HCT116 (cell line): ENCODE measurements around the gene STAB1. TPM values are rescaled to one million over a fixed set of nuclear protein-coding genes. Genes with fewer than 3 reads are reported as not detected.

Experiments
- ATAC-seq: fragments of 200-7000 bp; cut with Tn5 transposase; 2 replicates; pipeline ENCODE4 v1.9.1; 2020; ENCODE audit warnings: mild to moderate bottlenecking, moderate library complexity
- BruUV-seq: library from RNA; stranded (reverse); fragments of 400-500 nt; replicated peaks from 2 replicates; lab custom pipeline; 2021; lab: Mats Ljungman, UMichigan
- CTCF ChIA-PET: fragments of 300-600 bp; sonication (Branson Sonifier 250); formaldehyde crosslinking; loops from one replicate; lab custom pipeline; 2021; ENCODE audit warnings: antibody characterized with exemption; lab: Charles Lee
- POLR2A ChIA-PET: fragments of 300-600, 350-600 bp; sonication (Branson Sonifier 250); formaldehyde crosslinking; loops from one replicate; lab custom pipeline; 2021; ENCODE audit warnings: antibody characterized with exemption; lab: Charles Lee
- RAD21 ChIA-PET, 2 experiments: fragments of 300-600 bp; sonication (Branson Sonifier 250); formaldehyde crosslinking; loops; one replicate each; lab custom pipeline; 2023; ENCODE audit warnings: low total read pairs in 2 of 2; ENCODE audit not compliant: uncharacterized antibody in 2 of 2, unreplicated experiment in 2 of 2, low non-redundant PET in 1 of 2; lab: Charles Lee
- DNase-seq: peaks from one replicate; pipeline ENCODE4 v3.0.0-alpha.2; 2010; ENCODE audit warnings: low read depth, low spot score
- H2AFZ ChIP-seq: fragments of 200-600 bp; shearing (Covaris generic), sonication (generic); 2 replicates; pipeline ENCODE4 v1.6.1; 2017; ENCODE audit warnings: low read depth, mixed run types, mixed read lengths, antibody characterized with exemption, low read length; ENCODE audit not compliant: poor library complexity, severe bottlenecking
- H3K27ac ChIP-seq: 2 replicates; pipeline ENCODE4 v1.5.1; 2012; ENCODE audit warnings: low read depth, low read length
- H3K27me3 ChIP-seq: fragments of 200-600 bp; sonication (generic); 2 replicates; pipeline ENCODE4 v1.6.1; 2016; ENCODE audit warnings: mixed run types, low read length, mixed read lengths; ENCODE audit not compliant: insufficient read depth
- H3K36me3 ChIP-seq, 2 experiments: fragments of 200-500 bp in 1 of 2; fragments of 200-600 bp in 1 of 2; sonication (Bioruptor generic) in 1 of 2; sonication (generic) in 1 of 2; 2 replicates each; pipeline versions ENCODE4 v1.5.1 to v1.6.1; 2014 to 2016; ENCODE audit warnings: low read length in 2 of 2, inconsistent platforms in 1 of 2, mixed read lengths in 1 of 2, mixed run types in 1 of 2; ENCODE audit not compliant: insufficient read depth in 2 of 2, control insufficient read depth in 1 of 2
- H3K4me1 ChIP-seq, 2 experiments: fragments of 200-600 bp in 1 of 2; sonication (generic) in 1 of 2; 2 replicates each; pipeline versions ENCODE4 v1.5.1 to v1.6.1; 2012 to 2017; ENCODE audit warnings: low read length in 2 of 2, inconsistent platforms in 1 of 2, mild to moderate bottlenecking in 1 of 2, mixed read lengths in 1 of 2, mixed run types in 1 of 2, moderate library complexity in 1 of 2; ENCODE audit not compliant: insufficient read depth in 2 of 2, control insufficient read depth in 1 of 2
- H3K4me2 ChIP-seq: fragments of 200-600 bp; sonication (generic); 2 replicates; pipeline ENCODE4 v1.6.1; 2017; ENCODE audit warnings: mixed run types, low read length, mixed read lengths
- H3K4me3 ChIP-seq, 2 experiments: fragments of 200-600 bp in 1 of 2; sonication (generic) in 1 of 2; replicated peaks in 1 of 2; 2 replicates each; pipeline ENCODE4 v1.5.1; 2011 to 2016; ENCODE audit warnings: low read length in 2 of 2, control low read depth in 1 of 2, low read depth in 1 of 2, mild to moderate bottlenecking in 1 of 2, mixed read lengths in 1 of 2, mixed run types in 1 of 2
- H3K79me2 ChIP-seq: fragments of 200-600 bp; sonication (generic); 2 replicates; pipeline ENCODE4 v1.6.1; 2017; ENCODE audit warnings: mild to moderate bottlenecking, mixed run types, low read length, moderate library complexity, mixed read lengths; ENCODE audit not compliant: insufficient read depth
- H3K9ac ChIP-seq: fragments of 200-600 bp; sonication (generic); 2 replicates; pipeline ENCODE4 v1.6.1; 2016; ENCODE audit warnings: low read length, mixed read lengths
- H3K9me2 ChIP-seq: fragments of 200-600 bp; sonication (generic), shearing (Covaris generic); 2 replicates; pipeline ENCODE4 v1.6.1; 2017; ENCODE audit warnings: mixed run types, mild to moderate bottlenecking, moderate library complexity; ENCODE audit not compliant: insufficient read depth
- H3K9me3 ChIP-seq, 2 experiments: fragments of 200-500 bp in 1 of 2; fragments of 200-600 bp in 1 of 2; sonication (Bioruptor generic) in 1 of 2; sonication (generic) in 1 of 2; 2 replicates each; pipeline ENCODE4 v1.6.1; 2014 to 2017; ENCODE audit warnings: low read length in 2 of 2, mixed read lengths in 2 of 2, inconsistent platforms in 1 of 2, low read depth in 1 of 2, mild to moderate bottlenecking in 1 of 2, mixed run types in 1 of 2, moderate library complexity in 1 of 2; ENCODE audit not compliant: control insufficient read depth in 1 of 2, insufficient read depth in 1 of 2
- H4K20me1 ChIP-seq: fragments of 200-600 bp; sonication (generic), shearing (Covaris generic); 2 replicates; pipeline ENCODE4 v1.6.1; 2017; ENCODE audit warnings: mixed run types, mild to moderate bottlenecking, moderate library complexity; ENCODE audit not compliant: insufficient read depth
- CBX3 ChIP-seq: IDR thresholded peaks from 2 replicates; pipeline ENCODE4 v1.6.1; 2012; ENCODE audit warnings: low read depth
- CEBPB ChIP-seq: IDR thresholded peaks from 2 replicates; pipeline ENCODE4 v1.6.1; 2012; ENCODE audit warnings: low read depth
- CTCF ChIP-seq, 3 experiments: fragments of 200-600 bp in 1 of 3; sonication (generic) in 1 of 3; IDR thresholded peaks in 2 of 3; conservative IDR thresholded peaks in 1 of 3; 2 replicates each; pipeline ENCODE4 v1.5.1; 2012 to 2017; ENCODE audit warnings: low read depth in 2 of 3, low read length in 2 of 3, antibody characterized with exemption in 1 of 3, borderline replicate concordance in 1 of 3, control low read depth in 1 of 3, mild to moderate bottlenecking in 1 of 3, mixed read lengths in 1 of 3, mixed run types in 1 of 3, moderate library complexity in 1 of 3; ENCODE audit not compliant: insufficient read depth in 1 of 3
- EGR1 ChIP-seq: IDR thresholded peaks from 2 replicates; pipeline ENCODE4 v1.6.1; 2012; ENCODE audit warnings: low read depth
- ELF1 ChIP-seq: IDR thresholded peaks from 2 replicates; pipeline ENCODE4 v1.6.1; 2012; ENCODE audit warnings: low read depth, borderline replicate concordance
- EZH2 ChIP-seq: fragments of 200-600 bp; sonication (generic); IDR thresholded peaks from 2 replicates; pipeline ENCODE4 v1.6.1; 2017; ENCODE audit warnings: antibody characterized with exemption, mixed run types
- EZH2phosphoT487 ChIP-seq: fragments of 200-600 bp; IDR thresholded peaks from 2 replicates; pipeline ENCODE4 v1.6.1; 2018; ENCODE audit warnings: antibody characterized with exemption, borderline replicate concordance
- FOSL1 ChIP-seq: IDR thresholded peaks from 2 replicates; pipeline ENCODE4 v1.6.1; 2012; ENCODE audit warnings: low read depth
- JUND ChIP-seq: IDR thresholded peaks from 2 replicates; pipeline ENCODE4 v1.6.1; 2012
- MAX ChIP-seq: IDR thresholded peaks from 2 replicates; pipeline ENCODE4 v1.6.1; 2012
- POLR2A ChIP-seq: IDR thresholded peaks from 2 replicates; pipeline ENCODE4 v1.7.0; 2011; ENCODE audit warnings: borderline replicate concordance; ENCODE audit not compliant: insufficient read depth, insufficient read length; ENCODE audit errors: extremely low read depth
- POLR2AphosphoS5 ChIP-seq: IDR thresholded peaks from 2 replicates; pipeline ENCODE4 v1.6.1; 2011; ENCODE audit warnings: mild to moderate bottlenecking, low read depth, low read length, moderate library complexity
- RAD21 ChIP-seq: IDR thresholded peaks from 2 replicates; pipeline ENCODE4 v1.6.1; 2012; ENCODE audit warnings: low read depth, mild to moderate bottlenecking
- REST ChIP-seq: IDR thresholded peaks from 2 replicates; pipeline ENCODE4 v1.6.1; 2012; ENCODE audit warnings: low read depth
- SIN3A ChIP-seq: IDR thresholded peaks from 2 replicates; pipeline ENCODE4 v1.6.1; 2012; ENCODE audit warnings: low read depth
- SP1 ChIP-seq: IDR thresholded peaks from 2 replicates; pipeline ENCODE4 v1.6.1; 2012; ENCODE audit warnings: low read depth
- YY1 ChIP-seq: IDR thresholded peaks from 2 replicates; pipeline ENCODE4 v1.6.1; 2011; ENCODE audit warnings: low read length, low read depth, moderate library complexity, mild to moderate bottlenecking; ENCODE audit not compliant: insufficient replicate concordance; ENCODE audit errors: extremely low read depth
- ZFX ChIP-seq: fragments of 450-650 bp; IDR thresholded peaks from 2 replicates; pipeline ENCODE4 v1.6.1; 2017
- ZNF274 ChIP-seq: fragments of 200-500 bp; sonication (Bioruptor generic); IDR thresholded peaks from 2 replicates; pipeline ENCODE4 v1.6.1; 2014; ENCODE audit warnings: mild to moderate bottlenecking, low read depth, low read length, inconsistent platforms
- intact Hi-C: fragments of 100-400 bp; cut with micrococcal nuclease; formaldehyde crosslinking; loops from 2 replicates; pipeline ENCODE4 v1.10.0; 2022
- total RNA-seq: library from RNA; stranded (reverse); gene quantifications from one replicate; pipeline ENCODE4 v1.2.1, GENCODE V29; 2021; ENCODE audit not compliant: unreplicated experiment

The STAB1 gene
- total RNA-seq, 1 experiment from 2014 or later, result 0.44 TPM

- DNase-seq (no peak), ATAC-seq (no peak)
- BruUV-seq, result no TSS peak
- Histone ChIP-seq H4K20me1 (no peaks in the 10 kb centered on the region), H3K79me2 (peaks cover 59% of the 10 kb centered on the region), H3K4me1 (peaks cover 14 to 43% of the 10 kb centered on the region in 2 experiments; a peak in 3 of 4 replicates), H3K4me2 (peak overlapping the region; percentile 53), H2AFZ (no peak overlapping the region), H3K27me3 (no peaks in the 10 kb centered on the region), H3K4me3 (peak overlapping the region; percentile 23 to 36; a peak in 3 of 4 replicates), H3K27ac (peak overlapping the region; percentile 62), H3K9ac (peak overlapping the region; percentile 37), H3K36me3 (no peaks in the 10 kb centered on the region; a peak in 1 of 4 replicates), H3K9me3 (no peaks in the 10 kb centered on the region), H3K9me2 (no peaks in the 10 kb centered on the region)
- POLR2A ChIA-PET, result no interaction called here
- RAD21 ChIA-PET, result no interaction called here
- intact Hi-C loops, result no loop called here
- CTCF ChIA-PET, result no interaction called here
- no peak for TF ChIP-seq POLR2A
- no peak for TF ChIP-seq CTCF (IDR thresholded peaks at IDR 0.05 in 2 of 3, conservative IDR thresholded peaks at IDR 0.05 in 1 of 3; ENCODE audit: borderline replicate concordance in 1 of 3, insufficient read depth in 1 of 3, low read depth in 2 of 3, low read length in 2 of 3)
- TF ChIP-seq ZFX, result no peak
- TF ChIP-seq POLR2AphosphoS5, result no peak
- TF ChIP-seq ELF1, result no peak
- TF ChIP-seq RAD21, result no peak
- TF ChIP-seq SP1, result no peak
- TF ChIP-seq ZNF274, result no peak
- no peak for TF ChIP-seq MAX
- no peak for TF ChIP-seq REST
- TF ChIP-seq FOSL1, result no peak
- no peak for TF ChIP-seq YY1
- TF ChIP-seq EZH2phosphoT487, result no peak
- TF ChIP-seq EGR1, result no peak
- TF ChIP-seq JUND, result no peak
- no peak for TF ChIP-seq SIN3A
- no peak for TF ChIP-seq CBX3
- no peak for TF ChIP-seq CEBPB
- TF ChIP-seq EZH2, result no peak
These were observed 39.4 kb downstream of the STAB1 start for GRCh38 chr3:52534281-52535183.
